OCI-LY1 (cell line): ENCODE measurements around the gene C1orf105.
"Not testable (repeated sequence)": the region's sequence is repeated elsewhere in the genome, so short reads cannot be mapped to it uniquely, and the experiment has no call there.

Source experiments
- H2AFZ ChIP-seq: fragments of 200-600 bp; sonication (generic), shearing (Covaris generic); 2 replicates; pipeline ENCODE4 v1.6.0; 2014; ENCODE audit warnings: antibody characterized with exemption, mild to moderate bottlenecking, low read length
- H3F3A ChIP-seq: fragments of 200-600 bp; sonication (generic), shearing (Covaris generic); 2 replicates; pipeline ENCODE4 v1.6.0; 2014; ENCODE audit warnings: mild to moderate bottlenecking, antibody characterized with exemption, low read length, moderate library complexity; ENCODE audit not compliant: insufficient read depth
- H3K27ac ChIP-seq: fragments of 200-600 bp; sonication (generic); 2 replicates; pipeline ENCODE4 v1.5.1; 2014; ENCODE audit warnings: low read length, mixed run types, mild to moderate bottlenecking, low read depth; ENCODE audit not compliant: poor library complexity, severe bottlenecking
- H3K27me3 ChIP-seq: fragments of 200-600 bp; sonication (generic); 2 replicates; pipeline ENCODE4 v1.6.0; 2014; ENCODE audit warnings: antibody characterized with exemption, mild to moderate bottlenecking, low read length, moderate library complexity; ENCODE audit not compliant: insufficient read depth
- H3K36me3 ChIP-seq: fragments of 200-600 bp; sonication (generic); 2 replicates; pipeline ENCODE4 v1.6.1; 2014; ENCODE audit warnings: mild to moderate bottlenecking, antibody characterized with exemption, low read length, moderate library complexity, mixed read lengths; ENCODE audit not compliant: insufficient read depth
- H3K4me1 ChIP-seq: fragments of 200-600 bp; sonication (generic); 2 replicates; pipeline ENCODE4 v1.5.1; 2014; ENCODE audit warnings: mild to moderate bottlenecking, low read length, moderate library complexity; ENCODE audit not compliant: insufficient read depth, severe bottlenecking
- H3K4me2 ChIP-seq: fragments of 200-600 bp; sonication (generic), shearing (Covaris generic); 2 replicates; pipeline ENCODE4 v1.6.1; 2014; ENCODE audit warnings: low read length
- H3K4me3 ChIP-seq: fragments of 200-600 bp; sonication (generic); 2 replicates; pipeline ENCODE4 v1.5.1; 2014; ENCODE audit warnings: low read length, low read depth, mild to moderate bottlenecking, mixed read lengths; ENCODE audit not compliant: poor library complexity, severe bottlenecking
- H3K79me2 ChIP-seq: fragments of 200-600 bp; shearing (Covaris generic); 2 replicates; pipeline ENCODE4 v1.6.1; 2016; ENCODE audit warnings: mixed run types, low read length, mixed read lengths; ENCODE audit not compliant: insufficient read depth
- H3K9ac ChIP-seq: fragments of 200-600 bp; sonication (generic), shearing (Covaris generic); 2 replicates; pipeline ENCODE4 v1.6.1; 2014; ENCODE audit warnings: mild to moderate bottlenecking, low read length, mixed read lengths
- H3K9me2 ChIP-seq: fragments of 200-600 bp; sonication (generic), shearing (Covaris generic); 2 replicates; pipeline ENCODE4 v1.6.1; 2014; ENCODE audit warnings: low read depth, mild to moderate bottlenecking, low read length, mixed read lengths
- H3K9me3 ChIP-seq: fragments of 200-600 bp; shearing (Covaris generic); 2 replicates; pipeline ENCODE4 v1.6.1; 2014; ENCODE audit warnings: low read length, mixed read lengths
- H4K20me1 ChIP-seq: fragments of 200-600 bp; sonication (generic), shearing (Covaris generic); 2 replicates; pipeline ENCODE4 v1.6.0; 2016; ENCODE audit warnings: mild to moderate bottlenecking, low read length; ENCODE audit not compliant: insufficient read depth
- EZH2 ChIP-seq: fragments of 200-600 bp; sonication (generic), shearing (Covaris generic); IDR thresholded peaks from 2 replicates; pipeline ENCODE4 v1.8.0; 2017; ENCODE audit warnings: borderline replicate concordance, mixed run types, mild to moderate bottlenecking, antibody characterized with exemption, low read length, moderate library complexity, mixed read lengths
- TF ChIP-seq, protein P1 (sequence below): fragments of 200-600 bp; sonication (generic), shearing (Covaris generic); IDR thresholded peaks from 2 replicates; pipeline ENCODE4 v1.5.1; 2017; ENCODE audit warnings: mild to moderate bottlenecking, antibody characterized with exemption, low read length, moderate library complexity, mixed read lengths

The C1orf105 gene

DNA sequence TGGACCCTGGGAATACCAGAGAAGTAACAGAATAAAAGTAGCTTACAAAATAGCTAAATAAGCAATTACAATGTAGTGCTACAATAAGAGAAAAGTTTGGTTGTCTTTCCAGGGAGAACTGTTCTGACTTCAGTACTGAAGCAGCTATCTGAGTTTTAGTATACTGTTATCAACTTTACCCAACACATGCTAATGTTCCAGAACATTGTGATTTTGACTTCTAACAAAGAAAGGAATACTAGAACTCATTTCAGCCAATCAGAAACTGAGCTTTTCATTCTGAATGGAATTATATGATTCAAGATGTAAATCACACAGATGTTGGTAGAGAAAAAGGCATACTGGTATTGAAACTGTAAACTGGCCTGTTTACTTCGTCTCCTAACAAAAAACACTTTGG, at the start of gene C1orf105:
TSS of gene C1orf105 (plus strand) at position 301 of the 400 bp plus-strand sequence. CDS start 201 bp downstream, outside the sequence.
- no peak within 1 kb of the TSS for H2AFZ ChIP-seq
- H3K27me3 ChIP-seq, result no peaks in the 10 kb centered on the region
- H3K4me1 ChIP-seq, result no peaks in the 10 kb centered on the region
- no peaks in the 10 kb centered on the region for H3K36me3 ChIP-seq
- no peak within 1 kb of the TSS for H3K4me3 ChIP-seq
- H3K9me3 ChIP-seq, result no peaks in the 10 kb centered on the region
- H3K79me2 ChIP-seq, result no peaks in the 10 kb centered on the region
- H3K9me2 ChIP-seq, result no peaks in the 10 kb centered on the region
- H3F3A ChIP-seq, result no peaks in the 10 kb centered on the region
- no peak within 1 kb of the TSS for H3K9ac ChIP-seq
- H4K20me1 ChIP-seq, result no peaks in the 10 kb centered on the region
- H3K4me2 ChIP-seq, result no peak within 1 kb of the TSS
- TF ChIP-seq, protein P1, sequence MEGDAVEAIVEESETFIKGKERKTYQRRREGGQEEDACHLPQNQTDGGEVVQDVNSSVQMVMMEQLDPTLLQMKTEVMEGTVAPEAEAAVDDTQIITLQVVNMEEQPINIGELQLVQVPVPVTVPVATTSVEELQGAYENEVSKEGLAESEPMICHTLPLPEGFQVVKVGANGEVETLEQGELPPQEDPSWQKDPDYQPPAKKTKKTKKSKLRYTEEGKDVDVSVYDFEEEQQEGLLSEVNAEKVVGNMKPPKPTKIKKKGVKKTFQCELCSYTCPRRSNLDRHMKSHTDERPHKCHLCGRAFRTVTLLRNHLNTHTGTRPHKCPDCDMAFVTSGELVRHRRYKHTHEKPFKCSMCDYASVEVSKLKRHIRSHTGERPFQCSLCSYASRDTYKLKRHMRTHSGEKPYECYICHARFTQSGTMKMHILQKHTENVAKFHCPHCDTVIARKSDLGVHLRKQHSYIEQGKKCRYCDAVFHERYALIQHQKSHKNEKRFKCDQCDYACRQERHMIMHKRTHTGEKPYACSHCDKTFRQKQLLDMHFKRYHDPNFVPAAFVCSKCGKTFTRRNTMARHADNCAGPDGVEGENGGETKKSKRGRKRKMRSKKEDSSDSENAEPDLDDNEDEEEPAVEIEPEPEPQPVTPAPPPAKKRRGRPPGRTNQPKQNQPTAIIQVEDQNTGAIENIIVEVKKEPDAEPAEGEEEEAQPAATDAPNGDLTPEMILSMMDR, result no peak
- no peak for TF ChIP-seq EZH2
- H3K27ac ChIP-seq, result no peak within 1 kb of the TSS

- not testable (repeated sequence) for H3K79me2 ChIP-seq, H3F3A ChIP-seq, H3K9ac ChIP-seq, H4K20me1 ChIP-seq, H3K36me3 ChIP-seq, H3K4me1 ChIP-seq, H3K4me3 ChIP-seq, H3K27ac ChIP-seq, H3K27me3 ChIP-seq, H2AFZ ChIP-seq, H3K4me2 ChIP-seq, H3K9me3 ChIP-seq, H3K9me2 ChIP-seq
Measured at GRCh38 chr1:172371646-172372045, 48.8 kb upstream of the C1orf105 start.

GRCh38 chr1:172373864-172374263, 46.6 kb upstream of the C1orf105 start:
- Histone ChIP-seq H3K9ac (no peak overlapping the region), H3K36me3 (no peaks in the 10 kb centered on the region), H3K27me3 (no peaks in the 10 kb centered on the region), H3K4me1 (peaks cover 9% of the 10 kb centered on the region), H3F3A (no peaks in the 10 kb centered on the region), H3K4me3 (no peak overlapping the region), H3K27ac (no peak overlapping the region), H3K9me2 (no peaks in the 10 kb centered on the region), H4K20me1 (no peaks in the 10 kb centered on the region), H3K4me2 (no peak overlapping the region), H3K9me3 (no peaks in the 10 kb centered on the region), H2AFZ (no peak overlapping the region), H3K79me2 (no peaks in the 10 kb centered on the region)
- no peak for TF ChIP-seq EZH2
- TF ChIP-seq, protein P1, result no peak

GRCh38 chr1:172375211-172375631, 45.3 kb upstream of the C1orf105 start:
- TF ChIP-seq, protein P1, result no peak
- TF ChIP-seq EZH2, result no peak
- Histone ChIP-seq H3K27me3 (no peaks in the 10 kb centered on the region), H3K9ac (no peak overlapping the region), H3K4me2 (no peak overlapping the region), H3F3A (no peaks in the 10 kb centered on the region), H3K79me2 (no peaks in the 10 kb centered on the region), H3K27ac (no peak overlapping the region), H3K9me3 (no peaks in the 10 kb centered on the region), H3K9me2 (no peaks in the 10 kb centered on the region), H3K36me3 (no peaks in the 10 kb centered on the region), H3K4me3 (no peak overlapping the region), H3K4me1 (peaks cover 18% of the 10 kb centered on the region), H2AFZ (no peak overlapping the region), H4K20me1 (no peaks in the 10 kb centered on the region)
